Spinal cord (tissue), 10 donors: ENCODE data around the gene GNRH2. TPM values are rescaled to one million over a fixed set of nuclear protein-coding genes. Genes with fewer than 3 reads are reported as not detected.
"Not testable (repeated sequence)": the region's sequence is repeated elsewhere in the genome, so short reads cannot be mapped to it uniquely, and the experiment has no call there.

Source experiments
- DNase-seq, 6 donors: peaks; one replicate each; pipeline versions ENCODE4 v3.0.0 to v3.0.0-alpha.2; 2013 to 2015; ENCODE audit warnings: low spot score in 6 of 6, low read depth in 4 of 6
- H3K27ac ChIP-seq: one replicate; pipeline ENCODE4 v1.5.1; 2013; ENCODE audit warnings: low read depth, low read length, control low read depth
- H3K27me3 ChIP-seq: one replicate; pipeline ENCODE4 v1.6.1; 2013; ENCODE audit warnings: low read length; ENCODE audit not compliant: control insufficient read depth, insufficient read depth
- H3K36me3 ChIP-seq: one replicate; pipeline ENCODE4 v1.6.1; 2013; ENCODE audit warnings: low read length; ENCODE audit not compliant: control insufficient read depth, insufficient read depth
- H3K4me1 ChIP-seq: one replicate; pipeline ENCODE4 v1.6.1; 2013; ENCODE audit warnings: low read length; ENCODE audit not compliant: control insufficient read depth, insufficient read depth
- H3K4me3 ChIP-seq: one replicate; pipeline ENCODE4 v1.5.1; 2013; ENCODE audit warnings: low read depth, low read length, control low read depth
- H3K9me3 ChIP-seq: one replicate; pipeline ENCODE4 v1.6.1; 2013; ENCODE audit warnings: low read length; ENCODE audit not compliant: control insufficient read depth, insufficient read depth
- WGBS: methylation state at CpG from one replicate; pipeline ENCODE4 v1.1.5; 2013; ENCODE audit warnings: missing lambda C conversion rate; ENCODE audit not compliant: insufficient coverage; 5-methylcytosine and 5-hydroxymethylcytosine counted together
- polyA plus RNA-seq, 2 donors: library from polyadenylated mRNA; unstranded; fragments of 120-200 nt; gene quantifications; one replicate each; pipeline ENCODE4 v1.2.1, GENCODE V29; 2013; ENCODE audit not compliant: insufficient read length in 2 of 2
- total RNA-seq, 2 donors: library from RNA; depleted of rRNA in 1 of 2; stranded (reverse); fragments of 120-200 nt in 1 of 2; fragments of >200 nt in 1 of 2; gene quantifications; one replicate each; pipeline versions ENCODE4 v1.2.3 to v1.2.4, GENCODE V29; 2013 to 2014
- donor health status: healthy.

GNRH2 gene
- total and polyA plus RNA-seq, 4 donors, result 0.44 to 1.8 (median 0.68) TPM; not detected in 1

GRCh38 chr20:3070725-3071124 is 27.3 kb downstream of the GNRH2 start:
- no peak for DNase-seq
- Histone ChIP-seq H3K36me3 (no peaks in the 10 kb centered on the region), H3K27ac (no peak overlapping the region), H3K4me3 (no peak overlapping the region), H3K9me3 (no peaks in the 10 kb centered on the region), H3K4me1 (peaks cover 7% of the 10 kb centered on the region), H3K27me3 (peaks cover 25% of the 10 kb centered on the region)
- WGBS, result 85% methylated on average over 2 of the region's 4 CpGs

- Histone ChIP-seq H3K27me3 (peaks cover 25% of the 10 kb centered on the region), H3K4me1 (peaks cover 7% of the 10 kb centered on the region), H3K36me3 (no peaks in the 10 kb centered on the region), H3K4me3 (no peak overlapping the region), H3K27ac (no peak overlapping the region), H3K9me3 (no peaks in the 10 kb centered on the region)
- no peak for DNase-seq
- 61% methylated on average over 16 of the region's 16 CpGs for WGBS
Observed at GRCh38 chr20:3071266-3071609, 27.8 kb downstream of the GNRH2 start.

GRCh38 chr20:3071610-3072529 is 28.4 kb downstream of the GNRH2 start, which contains the start of gene OXT:
Gene OXT (plus strand): TSS chr20:3071620. CDS start chr20:3071656, 36 bp downstream.
- peaks cover 25% of the 10 kb centered on the region for H3K27me3 ChIP-seq
- WGBS, result 7% methylated on average over 86 of the region's 95 CpGs

GRCh38 chr20:3072530-3073250 is 29.3 kb downstream of the GNRH2 start:
- WGBS, result 59% methylated on average over 22 of the region's 22 CpGs
- Histone ChIP-seq H3K4me3 (no peak overlapping the region), H3K27ac (no peak overlapping the region), H3K36me3 (no peaks in the 10 kb centered on the region), H3K27me3 (peaks cover 25% of the 10 kb centered on the region), H3K9me3 (no peaks in the 10 kb centered on the region), H3K4me1 (peaks cover 7% of the 10 kb centered on the region)
- DNase-seq, result no peak

More at GRCh38 chr20:3071610-3072529, 28.4 kb downstream of the GNRH2 start, which contains the start of gene OXT:
- Histone ChIP-seq H3K27ac (no peak within 1 kb of the TSS), H3K9me3 (no peaks in the 10 kb centered on the region), H3K4me3 (no peak within 1 kb of the TSS), H3K36me3 (no peaks in the 10 kb centered on the region), H3K4me1 (peaks cover 7% of the 10 kb centered on the region)
- peak in 1 of 6 donors; percentile 26 for DNase-seq

GRCh38 chr20:3073251-3073643 is 29.8 kb downstream of the GNRH2 start:
- H3K9me3 ChIP-seq, DNase-seq, H3K36me3 ChIP-seq, H3K4me1 ChIP-seq, H3K4me3 ChIP-seq, H3K27ac ChIP-seq: not testable (repeated sequence)
- H3K27me3 ChIP-seq, result peaks cover 25% of the 10 kb centered on the region
- 95% methylated on average over 7 of the region's 8 CpGs for WGBS

- peaks cover 7% of the 10 kb centered on the region for H3K4me1 ChIP-seq
- H3K27me3 ChIP-seq, result peaks cover 25% of the 10 kb centered on the region
- 88% methylated on average over 6 of the region's 6 CpGs for WGBS
- H3K27ac ChIP-seq, result no peak overlapping the region
- DNase-seq, result no peak
- H3K9me3 ChIP-seq, result no peaks in the 10 kb centered on the region
- no peak overlapping the region for H3K4me3 ChIP-seq
- H3K36me3 ChIP-seq, result no peaks in the 10 kb centered on the region
Observed at GRCh38 chr20:3074812-3075211, 31.4 kb downstream of the GNRH2 start.

- H3K27ac ChIP-seq, H3K4me1 ChIP-seq, H3K4me3 ChIP-seq, H3K36me3 ChIP-seq, DNase-seq, H3K9me3 ChIP-seq: not testable (repeated sequence)
- peaks cover 25% of the 10 kb centered on the region for H3K27me3 ChIP-seq
- WGBS, result 67% methylated on average over 1 of the region's 6 CpGs
Observed at GRCh38 chr20:3075315-3075714, 31.9 kb downstream of the GNRH2 start.

GRCh38 chr20:3077618-3078134 is 34.3 kb downstream of the GNRH2 start:
- Histone ChIP-seq H3K36me3 (no peaks in the 10 kb centered on the region), H3K4me1 (peaks cover 3% of the 10 kb centered on the region), H3K9me3 (no peaks in the 10 kb centered on the region), H3K27ac (no peak overlapping the region), H3K4me3 (no peak overlapping the region), H3K27me3 (peaks cover 25% of the 10 kb centered on the region)
- no peak for DNase-seq
- 94% methylated on average over 2 of the region's 4 CpGs for WGBS

- H3K4me1 ChIP-seq, result peaks cover 8% of the 10 kb centered on the region
- no peak for DNase-seq
- H3K9me3 ChIP-seq, result no peaks in the 10 kb centered on the region
- no peaks in the 10 kb centered on the region for H3K36me3 ChIP-seq
- H3K4me3 ChIP-seq, result no peak overlapping the region
- no peak overlapping the region for H3K27ac ChIP-seq
- peaks cover 34% of the 10 kb centered on the region for H3K27me3 ChIP-seq
- 91% methylated on average over 4 of the region's 6 CpGs for WGBS
Observed at GRCh38 chr20:3080939-3081388, 37.5 kb downstream of the GNRH2 start.
